A549 (cell line): ENCODE measurements around the gene PIGX.

Source experiments
- CHD4 ChIP-seq: fragments of 200-600 bp; sonication (generic); IDR thresholded peaks from 2 replicates; pipeline ENCODE4 v1.6.1; 2016; ENCODE audit warnings: antibody characterized with exemption, mild to moderate bottlenecking, borderline replicate concordance
- CTCF ChIP-seq: fragments of >200 bp; sonication (Bioruptor Twin); formaldehyde crosslinking; IDR thresholded peaks from 3 replicates; pipeline ENCODE4 v1.5.1; 2016
- EP300 ChIP-seq, 2 experiments: fragments of >200 bp; sonication (Bioruptor Twin); formaldehyde crosslinking; IDR thresholded peaks; 2 replicates in 1 of 2; 3 replicates in 1 of 2; pipeline ENCODE4 v1.6.1; 2016 to 2017
- JUNB ChIP-seq: fragments of >200 bp; sonication (Bioruptor Twin); formaldehyde crosslinking; IDR thresholded peaks from 2 replicates; pipeline ENCODE4 v1.6.1; 2016
- KDM1A ChIP-seq: fragments of 200-600 bp; sonication (generic); IDR thresholded peaks from 2 replicates; pipeline ENCODE4 v1.6.1; 2016; ENCODE audit warnings: low read depth, mild to moderate bottlenecking
- POLR2A ChIP-seq: IDR thresholded peaks from 2 replicates; pipeline ENCODE4 v1.6.1; 2012; ENCODE audit warnings: mild to moderate bottlenecking, low read length
- RAD21 ChIP-seq, 2 experiments: fragments of >200 bp in 1 of 2; sonication (Bioruptor Twin) in 1 of 2; formaldehyde crosslinking in 1 of 2; IDR thresholded peaks in 1 of 2; conservative IDR thresholded peaks in 1 of 2; 2 replicates in 1 of 2; 3 replicates in 1 of 2; pipeline ENCODE4 v1.6.1; 2012 to 2018; ENCODE audit warnings: inconsistent platforms in 1 of 2
- SMC3 ChIP-seq: fragments of >200 bp; sonication (Bioruptor Twin); formaldehyde crosslinking; IDR thresholded peaks from 3 replicates; pipeline ENCODE4 v1.6.1; 2018; ENCODE audit warnings: inconsistent platforms
- SREBF2 ChIP-seq: fragments of 450-650 bp; IDR thresholded peaks from 2 replicates; pipeline ENCODE4 v1.6.1; 2014; ENCODE audit warnings: mild to moderate bottlenecking, moderate library complexity
- USF2 ChIP-seq: fragments of 450-650 bp; IDR thresholded peaks from 2 replicates; pipeline ENCODE4 v1.6.1; 2014; ENCODE audit warnings: antibody characterized with exemption
- ZC3H11A ChIP-seq: fragments of 450-650 bp; IDR thresholded peaks from 2 replicates; pipeline ENCODE4 v1.6.1; 2014; ENCODE audit warnings: antibody characterized with exemption, mild to moderate bottlenecking
- ZNF302 ChIP-seq: fragments of 250-450 bp; sonication (Bioruptor Pico); IDR thresholded peaks from 2 replicates; pipeline ENCODE4 v1.9.0; 2021; ENCODE audit warnings: inconsistent platforms, mild to moderate bottlenecking, moderate library complexity

- TF ChIP-seq CHD4 (no peak), ZNF302 (CRISPR knock-in tag) (no peak), KDM1A (no peak), CTCF (no peak), POLR2A (no peak), EP300 (IDR thresholded peaks at IDR 0.05) (no peak), RAD21 (conservative IDR thresholded peaks at IDR 0.05 in 1 of 2, IDR thresholded peaks at IDR 0.05 in 1 of 2) (no peak), ZC3H11A (no peak), SMC3 (no peak), SREBF2 (no peak), JUNB (no peak), USF2 (no peak)
Observed at GRCh38 chr3:196740481-196741248, 28.5 kb downstream of the PIGX start.
